ENCODE data around the gene BTNL9. TPM values are rescaled to one million over a fixed set of nuclear protein-coding genes. Genes with fewer than 3 reads are reported as not detected.
"Not testable (repeated sequence)": the region's sequence is repeated elsewhere in the genome, so short reads cannot be mapped to it uniquely, and the experiment has no call there.

BTNL9 gene
- total and polyA plus RNA-seq, 9 of the 15 experiments (the other 6 are each of a cell fraction or from before 2014, with no cell fraction given): 3.7 to 86.7 (median 29.4) TPM

DNA sequence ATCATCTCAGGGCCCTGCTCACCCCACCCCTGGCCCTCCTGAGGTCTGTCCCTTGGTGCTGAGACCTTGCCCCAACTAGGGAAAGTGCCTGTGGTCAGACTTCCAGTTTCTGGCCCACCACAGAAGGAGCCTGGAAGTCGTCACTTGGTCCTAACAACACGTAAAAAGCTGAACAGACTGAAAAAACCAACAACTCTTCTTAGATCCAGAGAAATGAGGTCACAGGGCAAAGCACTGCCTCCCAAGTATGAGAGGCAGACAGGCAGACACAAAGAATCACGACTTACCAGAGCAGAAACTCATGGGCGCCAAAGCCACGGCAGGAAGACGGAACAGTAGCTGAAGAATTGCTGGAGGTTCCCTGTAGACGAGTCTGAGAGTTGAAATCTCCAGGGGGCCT is 52.4 kb downstream of the BTNL9 start:
- WGBS (ENCODE audit: insufficient coverage, low coverage, missing lambda C conversion rate): 55% methylated on average over 7 of the region's 7 CpGs
- H3K27ac ChIP-seq (ENCODE audit: extremely low read depth, low read depth, low read length): no peak overlapping the region
- H3K4me1 ChIP-seq (replicated peaks in 1 of 2; ENCODE audit: control insufficient read depth in 2 of 2, insufficient read depth in 2 of 2, low read length in 2 of 2): peaks cover 0 to 4% of the 10 kb centered on the region in 2 experiments; a peak in 2 of 5 replicates
- no peaks in the 10 kb centered on the region for H4K20me1 ChIP-seq (replicated peaks; ENCODE audit: control insufficient read depth, insufficient read depth, low read length)
- H3K4me2 ChIP-seq (ENCODE audit: insufficient read depth, low read length): 0 out of 2 replicates have a peak overlapping the region, but pooled peaks have one; percentile 17
- POLR2A ChIA-PET: interaction anchor here (0.7 to 1.6 kb wide), 3 partner anchors 26 to 47 kb away, joined by 3 to 5 read pairs (median 3); no protein-coding TSS in a partner anchor
- no peaks in the 10 kb centered on the region for H3K27me3 ChIP-seq (ENCODE audit: control insufficient read depth in 2 of 2, insufficient read depth in 2 of 2, low read length in 2 of 2)
- intact Hi-C loops (cut with micrococcal nuclease) (no loop called here), in situ Hi-C loops (cut with MboI) (no loop called here)
- peak overlapping the region; percentile 69 for H2AFZ ChIP-seq (ENCODE audit: low read depth, low read length)
- no TSS peak for BruUV-seq (replicated peaks)
- 0 out of 4 replicates have a peak overlapping the region, but pooled peaks of 1 of the 2 experiments have one; percentile 41 for H3K9ac ChIP-seq (ENCODE audit: insufficient read depth in 1 of 2, low read depth in 2 of 2, low read length in 2 of 2)
- ATAC-seq: no peak
- no peaks in the 10 kb centered on the region for H3K9me1 ChIP-seq (ENCODE audit: control insufficient read depth, insufficient read depth, low read length)
- no peaks in the 10 kb centered on the region for H3K9me3 ChIP-seq (replicated peaks; ENCODE audit: control insufficient read depth, insufficient read depth, low read depth, low read length)
- TF ChIP-seq POU5F1 (IDR thresholded peaks at IDR 0.05; ENCODE audit: borderline replicate concordance, low read depth, low read length, partially characterized antibody) (no peak), HCFC1 (IDR thresholded peaks at IDR 0.05; ENCODE audit: low read depth, low read length) (no peak), FOXJ2 (tag; IDR thresholded peaks at IDR 0.05) (no peak), ERF (CRISPR knock-in tag; IDR thresholded peaks at IDR 0.05) (no peak)
- H3K79me2 ChIP-seq (ENCODE audit: control insufficient read depth, insufficient read depth, low read length): no peaks in the 10 kb centered on the region
- FAIRE-seq: no peak
- H3K36me3 ChIP-seq (ENCODE audit: control insufficient read depth, insufficient read depth, low read length): no peaks in the 10 kb centered on the region
- DNase-seq (ENCODE audit: extremely low read depth in 1 of 4, low spot score in 3 of 4): no peak
- H3K4me3 ChIP-seq: no peak overlapping the region
- CTCF ChIA-PET (ENCODE audit: low intra/inter-chr PET ratio): interaction anchor here (0.6 kb wide), 1 partner anchor 92 kb away, joined by 4 read pairs; no protein-coding TSS in a partner anchor

DNA sequence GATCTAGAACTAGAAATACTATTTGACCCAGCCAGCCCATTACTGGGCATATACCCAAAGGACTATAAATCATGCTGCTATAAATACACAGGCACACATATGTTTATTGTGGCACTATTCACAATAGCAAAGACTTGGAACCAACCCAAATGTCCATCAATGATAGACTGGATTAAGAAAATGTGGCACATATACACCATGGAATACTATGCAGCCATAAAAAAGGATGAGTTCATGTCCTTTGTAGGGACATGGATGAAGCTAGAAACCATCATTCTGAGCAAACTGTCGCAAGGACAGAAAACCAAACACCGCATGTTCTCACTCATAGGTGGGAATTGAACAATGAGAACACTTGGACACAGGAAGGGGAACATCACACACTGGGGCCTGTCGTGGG is 55.1 kb downstream of the BTNL9 start:
- H3K9ac ChIP-seq (ENCODE audit: insufficient read depth in 1 of 2, low read depth in 2 of 2, low read length in 2 of 2); intact Hi-C loops (cut with micrococcal nuclease); FAIRE-seq; H4K20me1 ChIP-seq (replicated peaks; ENCODE audit: control insufficient read depth, insufficient read depth, low read length); DNase-seq (ENCODE audit: extremely low read depth in 1 of 4, low spot score in 3 of 4); H3K27me3 ChIP-seq (ENCODE audit: control insufficient read depth in 2 of 2, insufficient read depth in 2 of 2, low read length in 2 of 2); H3K27ac ChIP-seq (ENCODE audit: extremely low read depth, low read depth, low read length); H3K9me1 ChIP-seq (ENCODE audit: control insufficient read depth, insufficient read depth, low read length); H3K9me3 ChIP-seq (replicated peaks; ENCODE audit: control insufficient read depth, insufficient read depth, low read depth, low read length); H3K79me2 ChIP-seq (ENCODE audit: control insufficient read depth, insufficient read depth, low read length); H3K4me3 ChIP-seq; H3K36me3 ChIP-seq (ENCODE audit: control insufficient read depth, insufficient read depth, low read length); ATAC-seq; POLR2A ChIA-PET; H2AFZ ChIP-seq (ENCODE audit: low read depth, low read length); CTCF ChIA-PET (ENCODE audit: low intra/inter-chr PET ratio); in situ Hi-C loops (cut with MboI); BruUV-seq (replicated peaks); H3K4me2 ChIP-seq (ENCODE audit: insufficient read depth, low read length): not testable (repeated sequence)
- H3K4me1 ChIP-seq (replicated peaks in 1 of 2; ENCODE audit: control insufficient read depth in 2 of 2, insufficient read depth in 2 of 2, low read length in 2 of 2): peaks cover 4 to 16% of the 10 kb centered on the region in 2 experiments; a peak in 4 of 5 replicates
- peak; percentile 58 for TF ChIP-seq BCOR (IDR thresholded peaks at IDR 0.05)
- WGBS (ENCODE audit: insufficient coverage, low coverage, missing lambda C conversion rate): no CpG with 5 or more reads among the region's 3 CpGs

DNA sequence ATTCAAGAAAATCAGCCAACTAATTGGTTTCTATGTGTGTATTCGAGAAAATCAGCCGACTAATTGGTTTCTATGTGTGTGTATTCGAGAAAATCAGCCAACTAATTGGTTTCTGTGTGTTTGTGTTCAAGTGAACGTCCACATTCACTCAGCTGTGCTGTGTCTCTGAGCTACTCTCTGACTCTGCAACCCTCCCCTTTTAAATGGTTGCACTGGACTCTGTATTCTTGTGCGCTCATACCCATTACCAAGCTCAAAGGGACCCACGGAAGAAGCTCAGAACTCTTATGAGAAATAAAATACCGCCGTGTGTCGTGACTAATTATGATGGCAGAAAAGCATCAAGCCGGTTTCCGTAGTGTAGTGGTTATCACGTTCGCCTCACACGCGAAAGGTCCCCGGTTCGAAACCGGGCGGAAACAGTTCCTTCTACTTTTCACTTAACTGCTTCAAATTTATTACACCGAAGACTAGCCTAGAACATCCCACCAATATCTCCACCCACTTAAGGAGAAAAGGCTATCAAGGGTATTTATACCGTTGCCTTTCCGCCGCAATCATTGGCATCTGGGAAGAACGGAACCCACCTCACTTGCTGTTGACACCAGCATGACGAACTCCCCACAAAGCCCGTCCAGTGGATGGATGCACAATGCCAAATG is 56.8 kb downstream of the BTNL9 start:
- DNase-seq (ENCODE audit: extremely low read depth in 1 of 4, low spot score in 3 of 4); H3K9ac ChIP-seq (ENCODE audit: insufficient read depth in 1 of 2, low read depth in 2 of 2, low read length in 2 of 2); H3K9me3 ChIP-seq (replicated peaks; ENCODE audit: control insufficient read depth, insufficient read depth, low read depth, low read length); H3K27me3 ChIP-seq (ENCODE audit: control insufficient read depth in 2 of 2, insufficient read depth in 2 of 2, low read length in 2 of 2); POLR2A ChIA-PET; BruUV-seq (replicated peaks); H3K79me2 ChIP-seq (ENCODE audit: control insufficient read depth, insufficient read depth, low read length); in situ Hi-C loops (cut with MboI); intact Hi-C loops (cut with micrococcal nuclease); H3K4me2 ChIP-seq (ENCODE audit: insufficient read depth, low read length); H3K9me1 ChIP-seq (ENCODE audit: control insufficient read depth, insufficient read depth, low read length); H3K27ac ChIP-seq (ENCODE audit: extremely low read depth, low read depth, low read length); H3K4me3 ChIP-seq; H4K20me1 ChIP-seq (replicated peaks; ENCODE audit: control insufficient read depth, insufficient read depth, low read length); H3K36me3 ChIP-seq (ENCODE audit: control insufficient read depth, insufficient read depth, low read length); H2AFZ ChIP-seq (ENCODE audit: low read depth, low read length); CTCF ChIA-PET (ENCODE audit: low intra/inter-chr PET ratio): not testable (repeated sequence)
- no CpG with 5 or more reads among the region's 26 CpGs for WGBS (ENCODE audit: insufficient coverage, low coverage, missing lambda C conversion rate)
- H3K4me1 ChIP-seq (replicated peaks in 1 of 2; ENCODE audit: control insufficient read depth in 2 of 2, insufficient read depth in 2 of 2, low read length in 2 of 2): peaks cover 4 to 21% of the 10 kb centered on the region in 2 experiments; a peak in 4 of 5 replicates
- peak; percentile 94 for FAIRE-seq
- ATAC-seq: peak; percentile 56
